Measurements from ENCODE around the gene PLEKHA7.
A peak's percentile ranks its signal among the peaks of the same experiment; 100 is the strongest.

Gene PLEKHA7

GRCh38 chr11:16771350-16772140, 242.7 kb downstream of the PLEKHA7 start:
- DNase-seq (ENCODE audit: low spot score): no peak

- no peak for DNase-seq (ENCODE audit: low spot score)
Observed at GRCh38 chr11:16770016-16770415, 244.2 kb downstream of the PLEKHA7 start.

- no peak for DNase-seq (ENCODE audit: low spot score)
Observed at GRCh38 chr11:16769386-16769785, 244.8 kb downstream of the PLEKHA7 start.

- DNase-seq (ENCODE audit: low spot score): no peak
Observed at GRCh38 chr11:16767957-16768356, 246.3 kb downstream of the PLEKHA7 start.

- no peak for DNase-seq (ENCODE audit: low spot score)
Observed at GRCh38 chr11:16767137-16767536, 247.1 kb downstream of the PLEKHA7 start.

GRCh38 chr11:16764888-16765287, 249.3 kb downstream of the PLEKHA7 start:
- no peak for DNase-seq (ENCODE audit: low spot score)

- DNase-seq (ENCODE audit: low spot score): no peak
Observed at GRCh38 chr11:16763746-16764145, 250.5 kb downstream of the PLEKHA7 start.

GRCh38 chr11:16759857-16760508, 254.2 kb downstream of the PLEKHA7 start:
- no peak for DNase-seq (ENCODE audit: low spot score)

GRCh38 chr11:16758382-16759024, 255.7 kb downstream of the PLEKHA7 start:
- DNase-seq (ENCODE audit: low spot score): no peak

GRCh38 chr11:16750417-16750816, 263.8 kb downstream of the PLEKHA7 start:
- DNase-seq (ENCODE audit: low spot score): no peak

- DNase-seq (ENCODE audit: low spot score): no peak
Observed at GRCh38 chr11:16749666-16750065, 264.5 kb downstream of the PLEKHA7 start.

GRCh38 chr11:16749092-16749491, 265.1 kb downstream of the PLEKHA7 start:
- DNase-seq (ENCODE audit: low spot score): no peak

GRCh38 chr11:16745950-16746605, 268.1 kb downstream of the PLEKHA7 start:
- no peak for DNase-seq (ENCODE audit: low spot score)

GRCh38 chr11:16744128-16744725, 270.0 kb downstream of the PLEKHA7 start:
- DNase-seq (ENCODE audit: low spot score): no peak

GRCh38 chr11:16743478-16743877, 270.7 kb downstream of the PLEKHA7 start:
- no peak for DNase-seq (ENCODE audit: low spot score)

GRCh38 chr11:16741473-16741872, 272.7 kb downstream of the PLEKHA7 start:
- no peak for DNase-seq (ENCODE audit: low spot score)

GRCh38 chr11:16738947-16739815, 275.0 kb downstream of the PLEKHA7 start:
- DNase-seq (ENCODE audit: low spot score): no peak

- DNase-seq (ENCODE audit: low spot score): peak; percentile 96
Observed at GRCh38 chr11:16738193-16738946, 275.8 kb downstream of the PLEKHA7 start, which contains the start of gene C11orf58. Gene C11orf58 (plus strand): TSS chr11:16738647. CDS start chr11:16738779, 132 bp downstream.

GRCh38 chr11:16737818-16738192, 276.4 kb downstream of the PLEKHA7 start:
- no peak for DNase-seq (ENCODE audit: low spot score)
